IMR-90 (cell line): ENCODE data around the gene SRBD1. TPM values are rescaled to one million over a fixed set of nuclear protein-coding genes. Genes with fewer than 3 reads are reported as not detected.

ENCODE experiments used
- ATAC-seq: fragments of 200-7000 bp; cut with Tn5 transposase; 2 replicates; pipeline ENCODE4 v1.9.1; 2020; ENCODE audit warnings: low read depth, mild to moderate bottlenecking, moderate library complexity
- BruUV-seq: library from RNA; stranded (reverse); fragments of 400-500 nt; replicated peaks from 2 replicates; lab custom pipeline; 2021; lab: Mats Ljungman, UMichigan
- CTCF ChIA-PET: fragments of 300-600 bp; formaldehyde crosslinking; extraction: SDS; loops from one replicate; lab custom pipeline; 2021; ENCODE audit warnings: antibody characterized with exemption; lab: Yijun Ruan, JAX
- POLR2A ChIA-PET: fragments of 300-600 bp; sonication (Branson Sonifier 250); formaldehyde crosslinking; loops from one replicate; lab custom pipeline; 2022; ENCODE audit warnings: antibody characterized with exemption; ENCODE audit not compliant: unreplicated experiment; lab: Charles Lee
- DNase-seq: peaks from one replicate; pipeline ENCODE4 v3.0.0; 2013
- H2AFZ ChIP-seq: replicated peaks from 2 replicates; pipeline ENCODE3; 2013; ENCODE audit warnings: low read length, mild to moderate bottlenecking; ENCODE audit not compliant: poor library complexity
- H2AK5ac ChIP-seq: 2 replicates; pipeline ENCODE4 v1.6.1; 2013; ENCODE audit warnings: low read depth, low read length, inconsistent platforms
- H2AK9ac ChIP-seq: replicated peaks from 2 replicates; pipeline ENCODE3; 2013; ENCODE audit warnings: mild to moderate bottlenecking, low read depth, low read length, moderate library complexity; ENCODE audit not compliant: poor library complexity
- H2BK120ac ChIP-seq: 2 replicates; pipeline ENCODE4 v1.6.1; 2013; ENCODE audit warnings: low read depth, low read length, inconsistent platforms
- H2BK15ac ChIP-seq: 3 replicates; pipeline ENCODE4 v1.6.1; 2013; ENCODE audit warnings: low read depth, low read length, inconsistent platforms
- H2BK20ac ChIP-seq: 2 replicates; pipeline ENCODE4 v1.6.1; 2013; ENCODE audit warnings: low read depth, mild to moderate bottlenecking, inconsistent platforms, low read length, moderate library complexity
- H2BK5ac ChIP-seq: 2 replicates; pipeline ENCODE4 v1.6.1; 2013; ENCODE audit warnings: mild to moderate bottlenecking, low read depth, low read length, inconsistent platforms; ENCODE audit not compliant: poor library complexity, severe bottlenecking
- H3K14ac ChIP-seq: replicated peaks from 2 replicates; pipeline ENCODE4 v1.6.1; 2013; ENCODE audit warnings: low read depth, low read length, inconsistent platforms
- H3K18ac ChIP-seq: 2 replicates; pipeline ENCODE4 v1.6.1; 2013; ENCODE audit warnings: low read depth, low read length, control low read depth
- H3K23ac ChIP-seq: 2 replicates; pipeline ENCODE4 v1.6.1; 2013; ENCODE audit warnings: low read depth, low read length, inconsistent platforms
- H3K27ac ChIP-seq: 2 replicates; pipeline ENCODE4 v1.5.1; 2013; ENCODE audit warnings: mild to moderate bottlenecking, control low read depth, low read length; ENCODE audit not compliant: insufficient read depth
- H3K27me3 ChIP-seq: 2 replicates; pipeline ENCODE4 v1.6.1; 2013; ENCODE audit warnings: low read length; ENCODE audit not compliant: control insufficient read depth, insufficient read depth
- H3K36me3 ChIP-seq: 2 replicates; pipeline ENCODE4 v1.6.1; 2013; ENCODE audit warnings: low read length, mixed read lengths; ENCODE audit not compliant: control insufficient read depth, insufficient read depth
- H3K4ac ChIP-seq: 2 replicates; pipeline ENCODE4 v1.6.1; 2013; ENCODE audit warnings: low read depth, low read length, inconsistent platforms
- H3K4me1 ChIP-seq: 2 replicates; pipeline ENCODE4 v1.6.1; 2013; ENCODE audit warnings: low read length, mixed read lengths; ENCODE audit not compliant: control insufficient read depth, insufficient read depth
- H3K4me2 ChIP-seq: 2 replicates; pipeline ENCODE4 v1.6.1; 2013; ENCODE audit warnings: low read depth, mild to moderate bottlenecking, control low read depth, low read length, moderate library complexity
- H3K4me3 ChIP-seq: 2 replicates; pipeline ENCODE4 v1.5.1; 2013; ENCODE audit warnings: low read depth, mild to moderate bottlenecking, control low read depth, low read length, moderate library complexity; ENCODE audit not compliant: insufficient read depth
- H3K56ac ChIP-seq: 2 replicates; pipeline ENCODE4 v1.6.1; 2013; ENCODE audit warnings: low read length, inconsistent platforms; ENCODE audit not compliant: insufficient read depth; ENCODE audit errors: extremely low read depth
- H3K79me1 ChIP-seq, 2 experiments: 2 replicates each; pipeline ENCODE4 v1.6.1; 2013; ENCODE audit warnings: low read length in 2 of 2, inconsistent platforms in 1 of 2, low read depth in 1 of 2
- H3K9ac ChIP-seq: 2 replicates; pipeline ENCODE4 v1.6.1; 2013; ENCODE audit warnings: low read depth, low read length, control low read depth
- H3K9me1 ChIP-seq: 2 replicates; pipeline ENCODE4 v1.6.1; 2013; ENCODE audit warnings: low read length, inconsistent platforms; ENCODE audit not compliant: insufficient read depth
- H3K9me3 ChIP-seq: 2 replicates; pipeline ENCODE4 v1.6.1; 2013; ENCODE audit warnings: low read length; ENCODE audit not compliant: control insufficient read depth, insufficient read depth
- H4K20me1 ChIP-seq: 2 replicates; pipeline ENCODE4 v1.6.1; 2013; ENCODE audit warnings: low read length, inconsistent platforms; ENCODE audit not compliant: insufficient read depth
- H4K5ac ChIP-seq: 2 replicates; pipeline ENCODE4 v1.6.1; 2013; ENCODE audit warnings: mild to moderate bottlenecking, low read depth, low read length, control low read depth
- H4K8ac ChIP-seq, 2 experiments: 2 replicates each; pipeline ENCODE4 v1.6.1; 2013; ENCODE audit warnings: low read depth in 2 of 2, low read length in 2 of 2, control low read depth in 1 of 2, inconsistent platforms in 1 of 2
- H4K91ac ChIP-seq: 2 replicates; pipeline ENCODE4 v1.6.1; 2013; ENCODE audit warnings: low read depth, low read length, inconsistent platforms; ENCODE audit not compliant: insufficient read depth
- CHD1 ChIP-seq: IDR thresholded peaks from 2 replicates; pipeline ENCODE4 v1.6.1; 2012; ENCODE audit warnings: low read depth, low read length, improper control_type of control experiment
- FOS ChIP-seq: fragments of 150-350 bp; IDR thresholded peaks from 2 replicates; pipeline ENCODE4 v1.6.1; 2016; ENCODE audit warnings: low read depth, low read length
- MXI1 ChIP-seq: IDR thresholded peaks from 2 replicates; pipeline ENCODE4 v1.6.1; 2012; ENCODE audit warnings: low read depth, mild to moderate bottlenecking, low read length, moderate library complexity, borderline replicate concordance
- NFE2L2 ChIP-seq: fragments of 150-350 bp; IDR thresholded peaks from 2 replicates; pipeline ENCODE4 v1.6.1; 2016; ENCODE audit warnings: low read depth, mild to moderate bottlenecking, low read length
- POLR2A ChIP-seq: IDR thresholded peaks from 2 replicates; pipeline ENCODE4 v1.6.1; 2012; ENCODE audit warnings: mild to moderate bottlenecking, low read depth, low read length
- RFX5 ChIP-seq: IDR thresholded peaks from 2 replicates; pipeline ENCODE4 v1.8.0; 2012; ENCODE audit warnings: low read depth, mild to moderate bottlenecking, low read length, moderate library complexity
- WGBS, 2 experiments: methylation state at CpG; one replicate each; pipeline versions ENCODE4 v1.1.5 to v1.1.7; 2013; ENCODE audit warnings: missing lambda C conversion rate in 2 of 2; ENCODE audit not compliant: insufficient read length in 1 of 2; ENCODE audit errors: extremely low coverage in 2 of 2; 5-methylcytosine and 5-hydroxymethylcytosine counted together
- dilution Hi-C: fragments of 300-500 bp; cut with HindIII; formaldehyde crosslinking; loops from one replicate; pipeline ENCODE4 v1.14.3; 2018; ENCODE audit warnings: low sequenced_read_pairs; ENCODE audit not compliant: unreplicated experiment
- in situ Hi-C: fragments of 300-500 bp; cut with MboI; formaldehyde crosslinking; loops from 3 replicates; pipeline ENCODE4 v1.14.3; 2019; ENCODE audit warnings: low sequenced_read_pairs, inconsistent platforms, mixed read lengths
- intact Hi-C: fragments of 100-400 bp; cut with micrococcal nuclease; formaldehyde crosslinking; loops from 2 replicates; pipeline ENCODE4 v1.10.0; 2022
- polyA plus RNA-seq, 3 experiments: library from polyadenylated mRNA; depleted of rRNA; stranded (reverse); fragments of >200 nt; gene quantifications; 2 replicates each; pipeline ENCODE4 v1.2.3, GENCODE V29; 2012; ENCODE audit warnings: low replicate concordance in 1 of 3
- total RNA-seq: library from RNA; depleted of rRNA; stranded (reverse); fragments of >200 nt; gene quantifications from 2 replicates; pipeline ENCODE4 v1.2.3, GENCODE V29; 2012

SRBD1 gene
- total and polyA plus RNA-seq, 2 of the 4 experiments (the other 2 are of a cell fraction) = 3.5 to 14.7 TPM

DNA sequence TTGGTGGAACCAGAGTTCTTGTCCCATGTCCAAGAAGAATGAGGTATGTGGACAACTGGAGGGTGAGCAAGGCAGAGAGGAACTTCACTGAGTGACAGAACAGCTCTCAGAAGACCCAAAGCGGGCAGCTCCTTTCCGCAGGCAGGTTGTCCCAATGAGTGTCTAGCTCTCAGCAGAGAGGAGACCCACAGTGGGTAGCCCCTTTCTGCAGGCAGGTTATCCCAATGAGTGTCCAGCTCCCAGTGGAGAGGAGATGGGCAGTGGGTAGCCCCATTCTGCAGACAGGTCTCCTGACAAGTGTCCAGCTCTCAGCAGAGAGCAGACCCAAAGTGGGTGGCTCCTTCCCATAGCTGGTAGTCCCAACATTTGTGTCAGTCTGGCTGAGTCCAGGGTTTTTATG lies 69.6 kb downstream of the SRBD1 start:
- Histone ChIP-seq H4K5ac (no peak overlapping the region), H3K9me1 (no peaks in the 10 kb centered on the region)
- TF ChIP-seq POLR2A (no peak), CHD1 (no peak), RFX5 (no peak), FOS (no peak), NFE2L2 (no peak), MXI1 (no peak)

More for the DNA sequence above, 69.6 kb downstream of the SRBD1 start:
- Histone ChIP-seq H2AK5ac (no peak overlapping the region), H3K9me3 (peaks cover 4% of the 10 kb centered on the region), H2AFZ (no peak overlapping the region), H3K4ac (no peak overlapping the region), H3K56ac (no peak overlapping the region), H3K4me1 (no peaks in the 10 kb centered on the region), H2AK9ac (no peak overlapping the region), H3K79me1 (no peaks in the 10 kb centered on the region), H4K91ac (no peak overlapping the region), H2BK15ac (no peak overlapping the region), H3K27me3 (no peaks in the 10 kb centered on the region), H3K14ac (no peak overlapping the region), H4K20me1 (no peaks in the 10 kb centered on the region), H2BK5ac (no peak overlapping the region), H4K8ac (no peak overlapping the region), H3K4me3 (no peak overlapping the region), H3K23ac (no peak overlapping the region), H2BK120ac (no peak overlapping the region), H3K27ac (no peak overlapping the region), H3K9ac (no peak overlapping the region), H3K18ac (no peak overlapping the region), H2BK20ac (no peak overlapping the region), H3K4me2 (no peak overlapping the region), H3K36me3 (peaks cover 12% of the 10 kb centered on the region; the same call in 1 of the 2 replicates)
- in situ Hi-C loops = no loop called here
- ChIA-PET CTCF (no interaction called here), POLR2A (no interaction called here)
- WGBS, 2 experiments = no CpG with 5 or more reads among the region's 2 CpGs
- dilution Hi-C loops = no loop called here
- BruUV-seq = no TSS peak
- DNase-seq (no peak), ATAC-seq (no peak)
- intact Hi-C loops = no loop called here
